NT2/D1 (cell line): ENCODE measurements around the gene FMC1.

ENCODE experiments used
- SUZ12 ChIP-seq: IDR thresholded peaks from 2 replicates; pipeline ENCODE4 v1.6.1; 2011; ENCODE audit not compliant: insufficient read length, insufficient read depth; ENCODE audit errors: extremely low read depth
- YY1 ChIP-seq: IDR thresholded peaks from 2 replicates; pipeline ENCODE4 v1.6.1; 2011; ENCODE audit not compliant: insufficient read length, insufficient read depth
- ZNF274 ChIP-seq: IDR thresholded peaks from 2 replicates; pipeline ENCODE4 v1.6.1; 2011; ENCODE audit warnings: mild to moderate bottlenecking, low read depth, low read length

DNA sequence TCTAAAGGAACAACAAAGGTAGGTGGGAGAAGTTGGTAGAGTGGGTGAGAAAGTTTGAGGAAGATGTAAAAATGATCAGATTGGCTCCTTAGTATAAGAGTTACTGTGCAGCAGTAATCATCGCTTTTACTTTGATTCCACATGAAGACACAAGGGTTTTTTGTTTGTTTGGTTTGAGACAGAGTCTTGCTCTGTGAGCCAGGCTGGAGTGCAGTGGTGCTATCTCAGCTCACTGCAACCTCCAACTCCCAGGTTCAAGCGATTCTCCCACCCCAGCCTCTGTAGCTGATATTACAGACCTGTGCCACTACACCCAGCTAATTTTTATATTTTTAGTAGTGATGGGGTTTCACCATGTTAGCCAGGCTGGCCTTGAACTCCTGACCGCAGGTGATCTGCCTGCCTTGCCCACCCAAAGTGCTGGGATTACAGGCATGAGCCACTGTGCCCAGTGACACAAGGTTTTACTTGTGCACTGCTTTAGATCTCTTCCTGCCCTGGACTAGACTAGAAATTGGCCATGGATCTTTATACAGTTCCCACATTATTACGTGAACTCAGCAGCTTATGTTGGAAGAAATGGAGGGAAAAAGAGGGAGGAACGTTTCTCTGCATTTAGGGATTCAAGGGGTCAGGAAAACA lies 29.3 kb downstream of the FMC1 start:
- TF ChIP-seq SUZ12 = no peak
- TF ChIP-seq ZNF274 = no peak
- no peak for TF ChIP-seq YY1
